Measurements from ENCODE around the gene CTSD.

CTSD gene

DNA sequence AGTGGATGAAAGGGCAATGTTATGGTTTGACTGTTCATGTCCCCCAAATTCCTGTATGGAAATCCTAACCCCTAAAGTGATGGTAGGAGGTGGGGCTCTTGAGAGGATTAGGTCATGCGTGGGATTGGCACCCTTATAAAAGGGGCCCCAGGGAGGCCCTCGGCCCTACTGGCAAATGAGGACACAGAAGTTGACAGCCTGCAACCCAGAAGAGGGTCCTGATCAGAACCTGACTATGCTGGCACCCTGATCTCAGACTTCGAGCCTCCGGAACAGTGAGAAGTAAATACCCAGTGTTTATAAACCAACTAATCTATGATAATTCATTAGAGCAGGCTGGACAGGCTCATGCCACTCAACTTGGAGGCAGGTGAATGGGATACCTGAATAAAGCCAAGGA lies 22.0 kb downstream of the CTSD start:
- peaks cover 5% of the 10 kb centered on the region for H3K4me1 ChIP-seq
- no peaks in the 10 kb centered on the region for H3K27me3 ChIP-seq
- no peak overlapping the region for H3K27ac ChIP-seq
- no peak overlapping the region for H3K4me3 ChIP-seq
- H3K9me3 ChIP-seq = peaks cover 18% of the 10 kb centered on the region
- no peak for TF ChIP-seq Cebpa-rat (IDR thresholded peaks at IDR 0.05)
- H3K9ac ChIP-seq = no peak overlapping the region
- H4K20me1 ChIP-seq = no peaks in the 10 kb centered on the region
- no peak overlapping the region for H3K4me2 ChIP-seq
- no peaks in the 10 kb centered on the region for H3K36me3 ChIP-seq

DNA sequence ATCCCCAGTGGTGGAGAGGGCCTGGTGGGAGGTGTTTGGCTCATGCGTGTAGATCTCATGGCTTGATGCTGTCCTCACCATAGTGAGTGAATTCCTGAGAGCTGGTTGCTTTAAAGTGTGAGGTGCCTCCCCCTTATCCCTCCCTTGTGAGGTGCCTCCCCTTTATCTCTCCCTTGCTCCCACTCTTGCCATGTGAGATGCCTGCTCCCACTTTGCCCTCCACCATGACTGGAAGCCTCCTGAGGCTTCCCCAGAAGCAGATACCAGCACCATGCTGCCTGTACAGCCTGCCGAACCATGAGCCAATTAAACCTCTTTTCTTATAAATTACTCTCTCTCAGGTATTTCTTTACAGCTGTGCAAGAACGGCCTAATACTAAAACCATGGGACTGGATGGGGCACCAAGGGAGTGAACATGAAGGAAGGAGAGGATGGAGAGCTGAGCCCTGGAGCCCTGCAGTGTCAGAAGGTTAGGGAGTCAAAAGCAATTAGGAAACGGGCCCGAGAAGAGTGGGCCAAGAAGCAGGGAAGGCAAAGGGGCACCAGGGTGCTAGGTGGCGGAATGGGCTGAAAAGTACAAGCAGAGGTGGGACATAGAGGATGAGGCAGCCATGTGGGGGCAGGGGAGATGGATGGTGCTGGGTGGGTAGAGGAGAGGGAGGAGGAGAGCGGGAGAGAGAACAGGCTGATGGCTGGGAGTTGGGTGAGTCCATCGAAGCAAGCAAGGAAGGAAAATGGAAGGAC lies 22.8 kb downstream of the CTSD start:
- no peak for TF ChIP-seq Cebpa-rat (IDR thresholded peaks at IDR 0.05)
- Histone ChIP-seq H3K9ac (no peak overlapping the region), H3K4me3 (no peak overlapping the region), H3K27me3 (no peaks in the 10 kb centered on the region), H3K9me3 (peaks cover 26% of the 10 kb centered on the region), H3K4me1 (no peaks in the 10 kb centered on the region), H3K4me2 (no peak overlapping the region), H4K20me1 (no peaks in the 10 kb centered on the region), H3K36me3 (no peaks in the 10 kb centered on the region), H3K27ac (no peak overlapping the region)

DNA sequence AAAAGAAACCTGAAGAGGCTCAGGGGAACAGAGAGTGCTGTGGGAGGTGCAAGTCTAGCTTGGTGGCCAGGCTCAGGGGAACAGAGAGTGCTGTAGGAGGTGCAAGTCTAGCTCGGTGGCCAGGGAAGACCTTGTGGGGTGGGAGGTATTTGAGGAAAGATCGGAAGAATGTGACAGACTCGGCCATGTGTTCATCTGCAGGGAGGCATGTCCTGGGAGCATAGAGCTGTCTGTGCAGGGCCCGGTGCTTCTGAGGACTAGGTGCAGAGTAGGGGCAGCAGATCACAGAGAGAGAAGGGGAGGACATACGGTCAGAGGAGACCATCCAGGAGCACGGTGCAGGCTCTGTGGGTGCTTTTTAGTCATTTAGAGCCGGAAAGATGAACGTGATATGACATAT lies 24.2 kb downstream of the CTSD start:
- H3K36me3 ChIP-seq = no peaks in the 10 kb centered on the region
- no peak for TF ChIP-seq Cebpa-rat (IDR thresholded peaks at IDR 0.05)
- H3K27ac ChIP-seq = no peak overlapping the region
- peaks cover 8% of the 10 kb centered on the region for H3K4me1 ChIP-seq
- no peak overlapping the region for H3K4me2 ChIP-seq
- H3K27me3 ChIP-seq = no peaks in the 10 kb centered on the region
- no peak overlapping the region for H3K4me3 ChIP-seq
- no peak overlapping the region for H3K9ac ChIP-seq
- H4K20me1 ChIP-seq = no peaks in the 10 kb centered on the region
- peaks cover 32% of the 10 kb centered on the region for H3K9me3 ChIP-seq

DNA sequence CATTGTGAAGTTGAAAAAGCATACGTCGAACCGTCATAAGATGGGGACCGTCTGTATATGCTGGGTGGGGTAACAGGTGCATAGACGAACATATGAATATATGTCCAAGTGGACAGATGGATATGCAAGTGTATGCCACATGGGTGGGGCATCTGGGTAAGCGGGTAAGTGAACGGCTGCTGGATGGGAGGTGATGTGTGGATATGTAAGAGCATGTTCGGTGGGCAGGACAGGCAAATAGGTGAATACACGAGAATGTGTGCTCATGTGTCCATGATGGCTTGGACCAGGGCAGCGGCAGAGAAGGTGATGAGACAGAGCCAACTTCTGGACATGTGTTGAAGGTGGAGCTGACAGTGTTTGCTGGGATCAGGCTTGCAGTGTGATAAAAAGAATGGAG lies 25.3 kb downstream of the CTSD start:
- H3K36me3 ChIP-seq = no peaks in the 10 kb centered on the region
- no peak overlapping the region for H3K4me2 ChIP-seq
- no peaks in the 10 kb centered on the region for H3K27me3 ChIP-seq
- no peak overlapping the region for H3K9ac ChIP-seq
- H3K9me3 ChIP-seq = peaks cover 32% of the 10 kb centered on the region
- TF ChIP-seq Cebpa-rat (IDR thresholded peaks at IDR 0.05) = no peak
- H3K4me1 ChIP-seq = peaks cover 20% of the 10 kb centered on the region
- H3K27ac ChIP-seq = no peak overlapping the region
- H3K4me3 ChIP-seq = no peak overlapping the region
- H4K20me1 ChIP-seq = no peaks in the 10 kb centered on the region

GRCh38 chr11:1737080-1737757 lies 26.5 kb downstream of the CTSD start:
- no peaks in the 10 kb centered on the region for H4K20me1 ChIP-seq
- TF ChIP-seq Cebpa-rat (IDR thresholded peaks at IDR 0.05) = no peak
- H3K36me3 ChIP-seq = no peaks in the 10 kb centered on the region
- no peak overlapping the region for H3K4me3 ChIP-seq
- no peak overlapping the region for H3K9ac ChIP-seq
- H3K27ac ChIP-seq = no peak overlapping the region
- peaks cover 32% of the 10 kb centered on the region for H3K9me3 ChIP-seq
- no peaks in the 10 kb centered on the region for H3K27me3 ChIP-seq
- H3K4me1 ChIP-seq = peaks cover 32% of the 10 kb centered on the region
- no peak overlapping the region for H3K4me2 ChIP-seq

GRCh38 chr11:1736447-1736992 lies 27.2 kb downstream of the CTSD start:
- Histone ChIP-seq H3K9ac (no peak overlapping the region), H3K4me1 (peaks cover 39% of the 10 kb centered on the region), H3K4me2 (no peak overlapping the region), H3K4me3 (no peak overlapping the region), H3K27me3 (no peaks in the 10 kb centered on the region), H3K27ac (no peak overlapping the region), H4K20me1 (no peaks in the 10 kb centered on the region), H3K36me3 (no peaks in the 10 kb centered on the region), H3K9me3 (peaks cover 32% of the 10 kb centered on the region)
- no peak for TF ChIP-seq Cebpa-rat (IDR thresholded peaks at IDR 0.05)

- Histone ChIP-seq H3K27ac (no peak overlapping the region), H3K4me2 (peak overlapping the region; percentile 74), H3K4me3 (no peak overlapping the region), H3K36me3 (no peaks in the 10 kb centered on the region), H3K9ac (no peak overlapping the region), H3K4me1 (peaks cover 51% of the 10 kb centered on the region), H3K9me3 (peaks cover 32% of the 10 kb centered on the region), H4K20me1 (no peaks in the 10 kb centered on the region), H3K27me3 (no peaks in the 10 kb centered on the region)
- no peak for TF ChIP-seq Cebpa-rat (IDR thresholded peaks at IDR 0.05)
Measured at GRCh38 chr11:1735271-1735670, 28.5 kb downstream of the CTSD start.

GRCh38 chr11:1734641-1735081 lies 29.1 kb downstream of the CTSD start:
- no peaks in the 10 kb centered on the region for H3K27me3 ChIP-seq
- peak overlapping the region; percentile 74 for H3K4me2 ChIP-seq

GRCh38 chr11:1733716-1734640 lies 29.7 kb downstream of the CTSD start:
- TF ChIP-seq Cebpa-rat (IDR thresholded peaks at IDR 0.05) = no peak
- no peaks in the 10 kb centered on the region for H4K20me1 ChIP-seq
- H3K9me3 ChIP-seq = peaks cover 32% of the 10 kb centered on the region
- H3K27ac ChIP-seq = peak overlapping the region; percentile 58
- H3K4me2 ChIP-seq = peak overlapping the region; percentile 74
- H3K4me3 ChIP-seq = no peak overlapping the region
- 0 out of 2 replicates have a peak overlapping the region, but pooled peaks have one; percentile 23 for H3K9ac ChIP-seq
- H3K36me3 ChIP-seq = no peaks in the 10 kb centered on the region
- peaks cover 64% of the 10 kb centered on the region for H3K4me1 ChIP-seq
- H3K27me3 ChIP-seq = no peaks in the 10 kb centered on the region

More at GRCh38 chr11:1734641-1735081, 29.1 kb downstream of the CTSD start:
- H3K4me3 ChIP-seq = no peak overlapping the region
- H3K27ac ChIP-seq = 0 out of 2 replicates have a peak overlapping the region, but pooled peaks have one; percentile 58
- H3K9ac ChIP-seq = 0 out of 2 replicates have a peak overlapping the region, but pooled peaks have one; percentile 23
- H3K4me1 ChIP-seq = peaks cover 57% of the 10 kb centered on the region
- H3K36me3 ChIP-seq = no peaks in the 10 kb centered on the region
- H4K20me1 ChIP-seq = no peaks in the 10 kb centered on the region
- no peak for TF ChIP-seq Cebpa-rat (IDR thresholded peaks at IDR 0.05)
- H3K9me3 ChIP-seq = peaks cover 32% of the 10 kb centered on the region

All from BLaER1 (cell line).